Heart left ventricle (tissue), 16 donors: Measurements from ENCODE around the gene MAZ. TPM values are rescaled to one million over a fixed set of nuclear protein-coding genes. Genes with fewer than 3 reads are reported as not detected.
A peak's percentile ranks its signal among the peaks of the same experiment; 100 is the strongest.
"Not testable (repeated sequence)": the region's sequence is repeated elsewhere in the genome, so short reads cannot be mapped to it uniquely, and the experiment has no call there.

Experiments
- ATAC-seq, 4 donors: fragments of 200-7000 bp; cut with Tn5 transposase; one replicate each; pipeline ENCODE4 v1.9.1; 2020 to 2022; ENCODE audit warnings: moderate library complexity in 4 of 4, mild to moderate bottlenecking in 3 of 4, moderate number of reproducible peaks in 1 of 4
- DNase-seq, 5 donors: peaks; one replicate each; pipeline ENCODE4 v3.0.0-alpha.2; 2020
- H3K27ac ChIP-seq, 12 donors: fragments of 200-600 bp; sonication (generic) in 4 of 12; one replicate each; pipeline versions ENCODE4 v1.5.0 to v1.8.0; 2016 to 2022; ENCODE audit warnings: mild to moderate bottlenecking in 2 of 12
- H3K27me3 ChIP-seq, 9 donors: fragments of 200-600 bp; sonication (generic) in 2 of 9; one replicate each; pipeline versions ENCODE4 v1.5.1 to v1.8.0; 2016 to 2022; ENCODE audit warnings: mild to moderate bottlenecking in 3 of 9
- H3K36me3 ChIP-seq, 9 donors: fragments of 200-600 bp; sonication (generic) in 2 of 9; one replicate each; pipeline versions ENCODE4 v1.5.0 to v1.8.0; 2018 to 2022; ENCODE audit warnings: mild to moderate bottlenecking in 2 of 9
- H3K4me1 ChIP-seq, 12 donors: fragments of 200-600 bp; sonication (generic) in 4 of 12; one replicate each; pipeline versions ENCODE4 v1.5.0 to v1.8.0; 2016 to 2022; ENCODE audit warnings: mild to moderate bottlenecking in 3 of 12
- H3K4me3 ChIP-seq, 12 donors: fragments of 200-600 bp; sonication (generic) in 4 of 12; one replicate each; pipeline versions ENCODE4 v1.5.0 to v1.8.0; 2017 to 2022; ENCODE audit warnings: mild to moderate bottlenecking in 9 of 12, moderate library complexity in 4 of 12
- H3K9me3 ChIP-seq, 12 donors: fragments of 200-600 bp; sonication (generic) in 4 of 12; one replicate each; pipeline versions ENCODE4 v1.5.0 to v1.8.0; 2016 to 2022; ENCODE audit warnings: mild to moderate bottlenecking in 1 of 12
- CTCF ChIP-seq, 12 donors: fragments of 200-600 bp; sonication (generic) in 4 of 12; IDR thresholded peaks; one replicate each; pipeline versions ENCODE4 v1.5.0 to v1.8.0; 2018 to 2022; ENCODE audit warnings: antibody characterized with exemption in 12 of 12, mild to moderate bottlenecking in 5 of 12
- POLR2A ChIP-seq, 2 donors: fragments of 450-650 bp; IDR thresholded peaks; one replicate each; pipeline ENCODE4 v1.6.1; 2017; ENCODE audit warnings: antibody characterized with exemption in 2 of 2, mild to moderate bottlenecking in 2 of 2, moderate library complexity in 2 of 2
- WGBS, 4 donors: extraction: QIAGEN DNeasy Blood & Tissue Kit in 2 of 4; methylation state at CpG; one replicate each; pipeline versions ENCODE4 v1.1.5 to v1.1.7; 2013 to 2018; 5-methylcytosine and 5-hydroxymethylcytosine counted together
- intact Hi-C, 10 donors: fragments of 100-400 bp; cut with DNase I; formaldehyde crosslinking; loops; one replicate each; pipeline versions ENCODE4 v1.11.1 to v1.14.2; 2022
- polyA plus RNA-seq, 2 donors: library from polyadenylated mRNA; stranded (reverse); fragments of 200-250 nt; gene quantifications; one replicate each; pipeline ENCODE4 v1.2.3, GENCODE V29; 2013
- total RNA-seq, 9 donors: library from RNA; depleted of rRNA in 2 of 9; stranded (reverse); fragments of >200 nt in 2 of 9; fragmentation: NEBNext Ultra II Directional in 3 of 9; extraction: Animal tissue kit (Norgen Biotek cat#: 25700) in 3 of 9; gene quantifications; one replicate each; pipeline versions ENCODE4 v1.1.0 to v1.2.4, GENCODE V29; 2016 to 2023
- donor health status: ischemic (EF 13 %, LVEDD 7.1; RV severe dilation, severe dysfunction).
- donor health status: healthy with polysubstance abuse.
- donor health status: DM: no; HTN: yes; CAD: no.
- donor health status: DM: no; HTN: no; CAD: no.
- donor health status: ischemic (EF 25% LVEDD 6.9; RV normal size, moderate dysfunction).
- donor health status: ischemic (EF 25% LVEDD 5.7; RV mildly dilated, moderate dysfunction).
- donor health status: healthy.
- donor health status: DM: yes; HTN: yes; CAD: no.
- donor health status: ischemic (EF 35%, LVEDD 5.7; RV mildly dilated, moderate dysfunction).
- donor health status: nonischemic (EF 11% LVEDD 7.7; RV severe dilation, severe dysfunction).
- donor health status: DM: yes; HTN: yes; CAD: no.
- donor health status: PGD.
- donor health status: ischemic (EF 29% LVEDD 5.4; RV normal size, mild dysfunction).
- donor health status: nonischemic (EF 23%, LVEDD 6.1; RV moderate dilation, normal function).

MAZ gene
- total and polyA plus RNA-seq, 11 donors = 58.9 to 188 (median 74.0) TPM

GRCh38 chr16:29790949-29791844 lies 15.1 kb upstream of the MAZ start:
- no peak for TF ChIP-seq POLR2A (IDR thresholded peaks at IDR 0.05)
- no peak for TF ChIP-seq CTCF (IDR thresholded peaks at IDR 0.05)
- ATAC-seq = peak in 1 of 4 donors; percentile 16
- Histone ChIP-seq H3K4me3 (peak overlapping the region; percentile 50 to 94 (median 82)), H3K9me3 (no peaks in the 10 kb centered on the region), H3K4me1 (peaks cover 0 to 30% (median 16%) of the 10 kb centered on the region in 12 donors), H3K36me3 (no peaks in the 10 kb centered on the region), H3K27ac (peak overlapping the region in 8 of 12 donors; percentile 47 to 92 (median 67)), H3K27me3 (no peaks in the 10 kb centered on the region)
- 2 to 3% (median 3%) methylated on average over 28 to 31 of the region's 31 CpGs for WGBS, 4 donors
- intact Hi-C loops = loop anchor here in 5 of 10 donors (2.0 to 5.0 kb wide), 3 partner anchors 14 to 56 kb away; partner anchors contain the start of gene MVP (in 1 of the 5)
- no peak for DNase-seq

- H3K27ac ChIP-seq = no peak overlapping the region
- WGBS, 4 donors = 75 to 79% (median 77%) methylated on average over 9 of the region's 9 CpGs
- H3K9me3 ChIP-seq = no peaks in the 10 kb centered on the region
- TF ChIP-seq CTCF (IDR thresholded peaks at IDR 0.05) (no peak), POLR2A (IDR thresholded peaks at IDR 0.05) (no peak)
- H3K36me3 ChIP-seq = peaks cover 0 to 8% (median 3%) of the 10 kb centered on the region in 9 donors
- H3K4me3 ChIP-seq = peak overlapping the region in 6 of 12 donors; percentile 65 to 94 (median 82)
- DNase-seq = no peak
- intact Hi-C loops = loop anchor here in 5 of 10 donors (2.0 to 5.0 kb wide), 3 partner anchors 13 to 55 kb away; partner anchors contain the start of gene MVP (in 1 of the 5)
- ATAC-seq = no peak
- H3K4me1 ChIP-seq = peaks cover 0 to 30% (median 16%) of the 10 kb centered on the region in 12 donors
- no peaks in the 10 kb centered on the region for H3K27me3 ChIP-seq
Observed at GRCh38 chr16:29791845-29792807, 14.2 kb upstream of the MAZ start.

GRCh38 chr16:29793153-29793552 lies 13.2 kb upstream of the MAZ start:
- intact Hi-C loops = loop anchor here in 1 of 10 donors (5.0 kb wide), 1 partner anchor 54 kb away; no protein-coding TSS in a partner anchor
- DNase-seq = not testable (repeated sequence)

GRCh38 chr16:29794231-29794710 lies 12.1 kb upstream of the MAZ start:
- no peak for TF ChIP-seq CTCF (IDR thresholded peaks at IDR 0.05)
- TF ChIP-seq POLR2A (IDR thresholded peaks at IDR 0.05) = no peak
- WGBS, 4 donors = 94 to 99% (median 98%) methylated on average over 3 of the region's 3 CpGs
- Histone ChIP-seq H3K27ac (no peak overlapping the region), H3K27me3 (no peaks in the 10 kb centered on the region), H3K36me3 (peaks cover 0 to 28% (median 23%) of the 10 kb centered on the region in 9 donors), H3K4me1 (peaks cover 0 to 29% (median 16%) of the 10 kb centered on the region in 12 donors), H3K4me3 (no peak overlapping the region), H3K9me3 (no peaks in the 10 kb centered on the region)
- no peak for DNase-seq
- no peak for ATAC-seq
- intact Hi-C loops = loop anchor here in 1 of 10 donors (5.0 kb wide), 1 partner anchor 53 kb away; no protein-coding TSS in a partner anchor

More at GRCh38 chr16:29793153-29793552, 13.2 kb upstream of the MAZ start:
- H3K27me3 ChIP-seq, ATAC-seq, H3K27ac ChIP-seq, H3K4me3 ChIP-seq, H3K9me3 ChIP-seq: not testable (repeated sequence)
- WGBS, 4 donors = 84 to 89% (median 87%) methylated on average over 18 of the region's 18 CpGs
- Histone ChIP-seq H3K4me1 (peaks cover 0 to 30% (median 16%) of the 10 kb centered on the region in 12 donors), H3K36me3 (peaks cover 0 to 17% (median 12%) of the 10 kb centered on the region in 9 donors)
